SK-N-SH (cell line): Measurements from ENCODE around the gene PPP1R9A.

Source experiments
- ELF1 ChIP-seq: IDR thresholded peaks from 2 replicates; pipeline ENCODE4 v1.4.0; 2012
- EP300 ChIP-seq, 2 experiments: IDR thresholded peaks; 2 replicates each; pipeline versions ENCODE4 v1.4.0 to v1.6.1; 2012; ENCODE audit warnings: borderline replicate concordance in 1 of 2, low read depth in 1 of 2, low read length in 1 of 2
- EZH2phosphoT487 ChIP-seq: fragments of 200-600 bp; sonication (generic); IDR thresholded peaks from 2 replicates; pipeline ENCODE4 v1.6.1; 2017; ENCODE audit warnings: low read depth, mixed run types, mild to moderate bottlenecking, antibody characterized with exemption, moderate library complexity, borderline replicate concordance
- JUND ChIP-seq: IDR thresholded peaks from 2 replicates; pipeline ENCODE4 v1.4.0; 2012
- NFIC ChIP-seq: IDR thresholded peaks from 2 replicates; pipeline ENCODE4 v1.4.0; 2012; ENCODE audit warnings: borderline replicate concordance
- POLR2AphosphoS5 ChIP-seq: IDR thresholded peaks from 2 replicates; pipeline ENCODE4 v1.6.1; 2012; ENCODE audit warnings: low read depth, low read length
- SMC3 ChIP-seq: IDR thresholded peaks from 2 replicates; pipeline ENCODE4 v1.6.1; 2012; ENCODE audit warnings: low read depth, low read length, improper control_type of control experiment
- TEAD4 ChIP-seq: IDR thresholded peaks from 2 replicates; pipeline ENCODE4 v1.4.0; 2012; ENCODE audit warnings: mild to moderate bottlenecking, borderline replicate concordance; ENCODE audit not compliant: insufficient read depth
- YY1 ChIP-seq: IDR thresholded peaks from 2 replicates; pipeline ENCODE4 v1.4.0; 2012; ENCODE audit warnings: low read depth, mild to moderate bottlenecking
- TF ChIP-seq, protein P1 (sequence below): fragments of 200-600 bp; sonication (generic); IDR thresholded peaks from 2 replicates; pipeline ENCODE4 v1.6.1; 2017; ENCODE audit warnings: antibody characterized with exemption, mild to moderate bottlenecking, moderate library complexity
- TF ChIP-seq, protein P2 (sequence below): IDR thresholded peaks from 2 replicates; pipeline ENCODE4; 2012
- TF ChIP-seq, protein P3 (sequence below): IDR thresholded peaks from 2 replicates; pipeline ENCODE4 v1.6.1; 2012; ENCODE audit warnings: mild to moderate bottlenecking, low read depth, low read length, moderate library complexity

DNA sequence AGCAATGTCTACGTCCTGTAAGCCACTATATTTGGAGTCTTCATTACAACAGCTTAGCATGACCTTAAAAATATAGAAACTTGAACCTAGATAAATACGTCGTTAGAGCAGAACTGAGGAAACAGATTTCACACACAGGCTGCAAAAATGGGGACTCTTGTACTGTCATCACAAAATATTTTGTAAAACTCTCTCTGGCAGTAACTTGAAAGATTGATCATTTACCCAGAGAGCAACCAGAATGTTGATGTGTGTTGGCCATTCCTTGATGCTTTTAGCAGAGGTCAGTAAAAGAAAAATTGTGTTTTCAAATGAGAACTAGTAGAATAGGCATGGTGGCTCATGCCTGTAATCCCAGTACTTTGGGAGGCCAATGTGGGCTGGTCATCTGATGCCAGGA, 431.4 kb downstream of the PPP1R9A start:
- TF ChIP-seq YY1, result no peak
- TF ChIP-seq POLR2AphosphoS5, result no peak
- no peak for TF ChIP-seq NFIC
- no peak for TF ChIP-seq TEAD4
- no peak for TF ChIP-seq JUND
- no peak for TF ChIP-seq ELF1
- TF ChIP-seq, protein P1, sequence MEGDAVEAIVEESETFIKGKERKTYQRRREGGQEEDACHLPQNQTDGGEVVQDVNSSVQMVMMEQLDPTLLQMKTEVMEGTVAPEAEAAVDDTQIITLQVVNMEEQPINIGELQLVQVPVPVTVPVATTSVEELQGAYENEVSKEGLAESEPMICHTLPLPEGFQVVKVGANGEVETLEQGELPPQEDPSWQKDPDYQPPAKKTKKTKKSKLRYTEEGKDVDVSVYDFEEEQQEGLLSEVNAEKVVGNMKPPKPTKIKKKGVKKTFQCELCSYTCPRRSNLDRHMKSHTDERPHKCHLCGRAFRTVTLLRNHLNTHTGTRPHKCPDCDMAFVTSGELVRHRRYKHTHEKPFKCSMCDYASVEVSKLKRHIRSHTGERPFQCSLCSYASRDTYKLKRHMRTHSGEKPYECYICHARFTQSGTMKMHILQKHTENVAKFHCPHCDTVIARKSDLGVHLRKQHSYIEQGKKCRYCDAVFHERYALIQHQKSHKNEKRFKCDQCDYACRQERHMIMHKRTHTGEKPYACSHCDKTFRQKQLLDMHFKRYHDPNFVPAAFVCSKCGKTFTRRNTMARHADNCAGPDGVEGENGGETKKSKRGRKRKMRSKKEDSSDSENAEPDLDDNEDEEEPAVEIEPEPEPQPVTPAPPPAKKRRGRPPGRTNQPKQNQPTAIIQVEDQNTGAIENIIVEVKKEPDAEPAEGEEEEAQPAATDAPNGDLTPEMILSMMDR, result no peak
- TF ChIP-seq SMC3, result no peak
- no peak for TF ChIP-seq EZH2phosphoT487
- TF ChIP-seq, protein P2, sequence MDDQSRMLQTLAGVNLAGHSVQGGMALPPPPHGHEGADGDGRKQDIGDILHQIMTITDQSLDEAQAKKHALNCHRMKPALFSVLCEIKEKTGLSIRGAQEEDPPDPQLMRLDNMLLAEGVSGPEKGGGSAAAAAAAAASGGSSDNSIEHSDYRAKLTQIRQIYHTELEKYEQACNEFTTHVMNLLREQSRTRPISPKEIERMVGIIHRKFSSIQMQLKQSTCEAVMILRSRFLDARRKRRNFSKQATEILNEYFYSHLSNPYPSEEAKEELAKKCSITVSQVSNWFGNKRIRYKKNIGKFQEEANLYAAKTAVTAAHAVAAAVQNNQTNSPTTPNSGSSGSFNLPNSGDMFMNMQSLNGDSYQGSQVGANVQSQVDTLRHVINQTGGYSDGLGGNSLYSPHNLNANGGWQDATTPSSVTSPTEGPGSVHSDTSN, result no peak
- no peak for TF ChIP-seq EP300 (IDR thresholded peaks at IDR 0.05; ENCODE audit: borderline replicate concordance in 1 of 2, low read depth in 1 of 2, low read length in 1 of 2)
- TF ChIP-seq, protein P3, sequence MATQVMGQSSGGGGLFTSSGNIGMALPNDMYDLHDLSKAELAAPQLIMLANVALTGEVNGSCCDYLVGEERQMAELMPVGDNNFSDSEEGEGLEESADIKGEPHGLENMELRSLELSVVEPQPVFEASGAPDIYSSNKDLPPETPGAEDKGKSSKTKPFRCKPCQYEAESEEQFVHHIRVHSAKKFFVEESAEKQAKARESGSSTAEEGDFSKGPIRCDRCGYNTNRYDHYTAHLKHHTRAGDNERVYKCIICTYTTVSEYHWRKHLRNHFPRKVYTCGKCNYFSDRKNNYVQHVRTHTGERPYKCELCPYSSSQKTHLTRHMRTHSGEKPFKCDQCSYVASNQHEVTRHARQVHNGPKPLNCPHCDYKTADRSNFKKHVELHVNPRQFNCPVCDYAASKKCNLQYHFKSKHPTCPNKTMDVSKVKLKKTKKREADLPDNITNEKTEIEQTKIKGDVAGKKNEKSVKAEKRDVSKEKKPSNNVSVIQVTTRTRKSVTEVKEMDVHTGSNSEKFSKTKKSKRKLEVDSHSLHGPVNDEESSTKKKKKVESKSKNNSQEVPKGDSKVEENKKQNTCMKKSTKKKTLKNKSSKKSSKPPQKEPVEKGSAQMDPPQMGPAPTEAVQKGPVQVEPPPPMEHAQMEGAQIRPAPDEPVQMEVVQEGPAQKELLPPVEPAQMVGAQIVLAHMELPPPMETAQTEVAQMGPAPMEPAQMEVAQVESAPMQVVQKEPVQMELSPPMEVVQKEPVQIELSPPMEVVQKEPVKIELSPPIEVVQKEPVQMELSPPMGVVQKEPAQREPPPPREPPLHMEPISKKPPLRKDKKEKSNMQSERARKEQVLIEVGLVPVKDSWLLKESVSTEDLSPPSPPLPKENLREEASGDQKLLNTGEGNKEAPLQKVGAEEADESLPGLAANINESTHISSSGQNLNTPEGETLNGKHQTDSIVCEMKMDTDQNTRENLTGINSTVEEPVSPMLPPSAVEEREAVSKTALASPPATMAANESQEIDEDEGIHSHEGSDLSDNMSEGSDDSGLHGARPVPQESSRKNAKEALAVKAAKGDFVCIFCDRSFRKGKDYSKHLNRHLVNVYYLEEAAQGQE, result no peak
